GM12874 (cell line): ENCODE data around the gene TNFRSF18.

Experiments
- CTCF ChIP-seq: IDR thresholded peaks from 2 replicates; pipeline ENCODE4 v1.5.1; 2011; ENCODE audit warnings: low read depth, mild to moderate bottlenecking, control low read depth, low read length, moderate library complexity; ENCODE audit not compliant: insufficient read depth

The TNFRSF18 gene

GRCh38 chr1:1170215-1171091 lies 35.9 kb downstream of the TNFRSF18 start:
- no peak for TF ChIP-seq CTCF

GRCh38 chr1:1169429-1170214 lies 36.8 kb downstream of the TNFRSF18 start:
- no peak for TF ChIP-seq CTCF

- TF ChIP-seq CTCF = no peak
Observed at GRCh38 chr1:1168451-1169411, 37.7 kb downstream of the TNFRSF18 start.

GRCh38 chr1:1167841-1168450 lies 38.4 kb downstream of the TNFRSF18 start:
- no peak for TF ChIP-seq CTCF

GRCh38 chr1:1167398-1167821 lies 39.0 kb downstream of the TNFRSF18 start:
- TF ChIP-seq CTCF = no peak

- no peak for TF ChIP-seq CTCF
Observed at GRCh38 chr1:1166642-1167397, 39.6 kb downstream of the TNFRSF18 start.
